WTC11 (cell line): Measurements from ENCODE around the gene PSMG1. TPM values are rescaled to one million over a fixed set of nuclear protein-coding genes. Genes with fewer than 3 reads are reported as not detected.

ENCODE experiments used
- ATAC-seq: fragments of 200-7000 bp; cut with Tn5 transposase; 2 replicates; pipeline ENCODE4 v1.10.0; 2021; ENCODE audit warnings: mild to moderate bottlenecking, moderate library complexity
- CTCF ChIA-PET: fragments of 300-600 bp; sonication (Branson Sonifier 250); formaldehyde crosslinking; loops from one replicate; lab custom pipeline; 2021; ENCODE audit warnings: antibody characterized with exemption; lab: Charles Lee
- POLR2A ChIA-PET: fragments of 350-600 bp; sonication (Branson Sonifier 250); formaldehyde crosslinking; loops from one replicate; lab custom pipeline; 2021; ENCODE audit warnings: antibody characterized with exemption; lab: Charles Lee
- DNase-seq: peaks from one replicate; pipeline ENCODE4 v3.0.0; 2021; ENCODE audit warnings: low spot score
- H3K27ac Mint-ChIP-seq: 2 replicates; pipeline ENCODE4 v1.8.0; 2021; ENCODE audit warnings: mixed read lengths
- H3K27me3 Mint-ChIP-seq: 2 replicates; pipeline ENCODE4 v1.8.0; 2021; ENCODE audit warnings: low read depth, mild to moderate bottlenecking, moderate library complexity, mixed read lengths
- H3K36me3 Mint-ChIP-seq: 2 replicates; pipeline ENCODE4 v1.8.0; 2021; ENCODE audit warnings: mixed read lengths
- H3K4me1 Mint-ChIP-seq: 2 replicates; pipeline ENCODE4 v1.8.0; 2022; ENCODE audit warnings: mixed read lengths
- H3K4me3 Mint-ChIP-seq: 2 replicates; pipeline ENCODE4 v1.8.0; 2021; ENCODE audit warnings: mild to moderate bottlenecking, moderate library complexity, mixed read lengths
- H3K9me3 Mint-ChIP-seq: 2 replicates; pipeline ENCODE4 v1.8.0; 2021; ENCODE audit warnings: mixed read lengths
- CREB1 ChIP-seq: sonication (generic); formaldehyde crosslinking; IDR thresholded peaks from 2 replicates; pipeline ENCODE4 v1.8.0; 2023; ENCODE audit warnings: mild to moderate bottlenecking, missing genetic modification reagents
- ESRRA ChIP-seq: sonication (generic); formaldehyde crosslinking; IDR thresholded peaks from 2 replicates; pipeline ENCODE4 v1.8.1; 2022; ENCODE audit warnings: mild to moderate bottlenecking, missing genetic modification reagents, borderline replicate concordance
- FOXJ3 ChIP-seq: sonication (generic); formaldehyde crosslinking; IDR thresholded peaks from 2 replicates; pipeline ENCODE4 v1.9.0; 2021; ENCODE audit warnings: missing genetic modification reagents, mild to moderate bottlenecking, borderline replicate concordance
- FOXP4 ChIP-seq: sonication (generic); formaldehyde crosslinking; IDR thresholded peaks from 2 replicates; pipeline ENCODE4 v1.8.0; 2022; ENCODE audit warnings: mild to moderate bottlenecking, missing genetic modification reagents
- NFE2L1 ChIP-seq: sonication (generic); formaldehyde crosslinking; IDR thresholded peaks from 2 replicates; pipeline ENCODE4 v1.8.1; 2023; ENCODE audit warnings: missing genetic modification reagents
- PRDM15 ChIP-seq: sonication (generic); formaldehyde crosslinking; IDR thresholded peaks from 2 replicates; pipeline ENCODE4 v1.8.0; 2022; ENCODE audit warnings: missing genetic modification reagents
- RORB ChIP-seq: fragments of 250-450 bp; sonication (Bioruptor Pico); IDR thresholded peaks from 2 replicates; pipeline ENCODE4 v1.9.0; 2021; ENCODE audit warnings: mild to moderate bottlenecking
- SMAD4 ChIP-seq: sonication (generic); formaldehyde crosslinking; IDR thresholded peaks from 2 replicates; pipeline ENCODE4 v1.8.0; 2022; ENCODE audit warnings: mild to moderate bottlenecking, missing genetic modification reagents
- SP1 ChIP-seq: sonication (generic); formaldehyde crosslinking; conservative IDR thresholded peaks from 2 replicates; pipeline ENCODE4 v1.8.1; 2022; ENCODE audit warnings: missing genetic modification reagents
- TCF7 ChIP-seq: sonication (generic); formaldehyde crosslinking; IDR thresholded peaks from 2 replicates; pipeline ENCODE4 v1.8.0; 2022; ENCODE audit warnings: mild to moderate bottlenecking, low read depth, missing genetic modification reagents, moderate library complexity
- TEAD1 ChIP-seq: sonication (generic); formaldehyde crosslinking; IDR thresholded peaks from 2 replicates; pipeline ENCODE4 v1.8.0; 2022; ENCODE audit warnings: mild to moderate bottlenecking, missing genetic modification reagents
- USF2 ChIP-seq: sonication (generic); formaldehyde crosslinking; IDR thresholded peaks from 2 replicates; pipeline ENCODE4 v1.8.1; 2023; ENCODE audit warnings: mild to moderate bottlenecking, missing genetic modification reagents, moderate library complexity
- ZMAT4 ChIP-seq: fragments of 250-450 bp; sonication (Bioruptor Pico); IDR thresholded peaks from 2 replicates; pipeline ENCODE4 v1.9.0; 2021; ENCODE audit warnings: mild to moderate bottlenecking
- ZNF138 ChIP-seq: sonication (generic); formaldehyde crosslinking; conservative IDR thresholded peaks from 2 replicates; pipeline ENCODE4 v1.8.1; 2022; ENCODE audit warnings: mild to moderate bottlenecking, moderate library complexity, missing genetic modification reagents
- ZNF396 ChIP-seq: fragments of 250-450 bp; sonication (Bioruptor Pico); IDR thresholded peaks from 2 replicates; pipeline ENCODE4 v1.8.0; 2021; ENCODE audit warnings: mild to moderate bottlenecking, moderate library complexity, borderline replicate concordance
- ZSCAN18 ChIP-seq: fragments of 250-450 bp; sonication (Bioruptor Pico); IDR thresholded peaks from 2 replicates; pipeline ENCODE4 v2.1.2; 2022; ENCODE audit warnings: mild to moderate bottlenecking, moderate library complexity
- total RNA-seq: library from RNA; stranded (reverse); gene quantifications from 3 replicates; pipeline ENCODE4 v1.2.3, GENCODE V29; 2021
- TF ChIP-seq, protein P1 (sequence below): fragments of 250-450 bp; sonication (Bioruptor Pico); IDR thresholded peaks from 2 replicates; pipeline ENCODE4 v1.9.0; 2021; ENCODE audit warnings: moderate library complexity, mild to moderate bottlenecking, inconsistent platforms, borderline replicate concordance

Gene PSMG1
- total RNA-seq, 1 experiment from 2014 or later: 70.4 TPM

GRCh38 chr21:39220150-39220549 lies 36.9 kb upstream of the PSMG1 start:
- ChIA-PET CTCF (interaction anchor here (0.7 kb wide), 1 partner anchor 170 kb away, joined by 7 read pairs; no protein-coding TSS in a partner anchor), POLR2A (no interaction called here)
- H3K9me3 Mint-ChIP-seq: no peaks in the 10 kb centered on the region
- H3K36me3 Mint-ChIP-seq: peaks cover 46% of the 10 kb centered on the region
- ATAC-seq (no peak), DNase-seq (no peak)
- no peaks in the 10 kb centered on the region for H3K27me3 Mint-ChIP-seq
- H3K4me1 Mint-ChIP-seq: no peaks in the 10 kb centered on the region
- H3K27ac Mint-ChIP-seq: no peak overlapping the region
- no peak overlapping the region for H3K4me3 Mint-ChIP-seq
- TF ChIP-seq FOXJ3 (CRISPR knock-in tag) (no peak), TEAD1 (no peak), USF2 (CRISPR knock-in tag) (no peak), NFE2L1 (no peak), FOXP4 (no peak), SP1 (CRISPR knock-in tag) (no peak), ZNF138 (CRISPR knock-in tag) (no peak), ZMAT4 (CRISPR knock-in tag) (no peak), ZNF396 (CRISPR knock-in tag) (no peak), CREB1 (CRISPR knock-in tag) (no peak), SMAD4 (no peak), RORB (CRISPR knock-in tag) (no peak), ZSCAN18 (CRISPR knock-in tag) (no peak), PRDM15 (CRISPR knock-in tag) (no peak)
- TF ChIP-seq, protein P1, sequence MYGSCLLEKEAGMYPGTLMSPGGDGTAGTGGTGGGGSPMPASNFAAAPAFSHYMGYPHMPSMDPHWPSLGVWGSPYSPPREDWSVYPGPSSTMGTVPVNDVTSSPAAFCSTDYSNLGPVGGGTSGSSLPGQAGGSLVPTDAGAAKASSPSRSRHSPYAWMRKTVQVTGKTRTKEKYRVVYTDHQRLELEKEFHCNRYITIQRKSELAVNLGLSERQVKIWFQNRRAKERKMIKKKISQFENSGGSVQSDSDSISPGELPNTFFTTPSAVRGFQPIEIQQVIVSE (CRISPR knock-in tag): no peak
- TF ChIP-seq, all 79 proteins: peak for 0

GRCh38 chr21:39218082-39218409 lies 34.8 kb upstream of the PSMG1 start:
- Mint-ChIP-seq H3K4me1 (no peaks in the 10 kb centered on the region), H3K36me3 (peaks cover 38% of the 10 kb centered on the region)
- no peak for ATAC-seq

More at GRCh38 chr21:39218082-39218409, 34.8 kb upstream of the PSMG1 start:
- H3K4me3 Mint-ChIP-seq: no peak overlapping the region
- TF ChIP-seq ESRRA: no peak
- TF ChIP-seq TCF7 (CRISPR knock-in tag): no peak
- DNase-seq: no peak
- no peak overlapping the region for H3K27ac Mint-ChIP-seq
- H3K9me3 Mint-ChIP-seq: no peaks in the 10 kb centered on the region
- CTCF ChIA-PET: interaction anchor here (0.7 kb wide), 1 partner anchor 224 kb away, joined by 3 read pairs; no protein-coding TSS in a partner anchor
- no peaks in the 10 kb centered on the region for H3K27me3 Mint-ChIP-seq
- POLR2A ChIA-PET: no interaction called here
